ENCODE data around the gene ERBB4.

ERBB4 gene

DNA sequence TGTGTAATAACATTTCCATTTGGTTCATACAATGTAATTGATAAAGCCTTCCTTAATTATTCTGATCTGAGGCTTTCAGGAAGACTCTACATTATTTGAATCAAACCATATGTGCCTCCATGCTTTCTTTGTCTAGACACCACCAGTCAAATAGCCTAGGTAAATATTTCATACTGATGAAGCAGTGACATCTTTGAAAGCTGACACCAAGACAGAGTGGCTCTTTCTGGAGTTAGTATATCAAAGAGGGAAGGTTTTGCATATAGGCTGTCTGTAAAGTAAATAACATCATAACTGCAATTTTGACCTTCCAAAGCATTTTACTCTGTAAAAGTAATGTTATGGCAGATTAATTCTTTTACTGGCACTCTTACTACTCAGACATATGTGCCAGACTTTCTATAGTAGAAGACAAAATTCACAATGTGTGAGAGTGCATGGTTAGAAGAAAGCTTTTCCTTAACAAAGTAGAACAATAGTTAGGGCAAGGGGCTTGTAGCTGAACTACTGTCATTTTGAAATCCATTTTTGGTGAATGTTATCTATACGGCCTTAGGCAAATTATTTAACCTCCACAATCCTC lies 177.3 kb downstream of the ERBB4 start:
- no peaks in the 10 kb centered on the region for H3K9me3 ChIP-seq (ENCODE audit: control insufficient read depth, insufficient read depth, low read length)
- H3K9me2 ChIP-seq (replicated peaks; ENCODE audit: control insufficient read depth, low read length), result no peaks in the 10 kb centered on the region
- H3K4me3 ChIP-seq (ENCODE audit: low read length), result no peak overlapping the region
- H3F3A ChIP-seq (ENCODE audit: control insufficient read depth, insufficient read depth), result no peaks in the 10 kb centered on the region
- TF ChIP-seq EZH2phosphoT487 (IDR thresholded peaks at IDR 0.05; ENCODE audit: borderline replicate concordance, low read length), result no peak
- TF ChIP-seq, protein P1, sequence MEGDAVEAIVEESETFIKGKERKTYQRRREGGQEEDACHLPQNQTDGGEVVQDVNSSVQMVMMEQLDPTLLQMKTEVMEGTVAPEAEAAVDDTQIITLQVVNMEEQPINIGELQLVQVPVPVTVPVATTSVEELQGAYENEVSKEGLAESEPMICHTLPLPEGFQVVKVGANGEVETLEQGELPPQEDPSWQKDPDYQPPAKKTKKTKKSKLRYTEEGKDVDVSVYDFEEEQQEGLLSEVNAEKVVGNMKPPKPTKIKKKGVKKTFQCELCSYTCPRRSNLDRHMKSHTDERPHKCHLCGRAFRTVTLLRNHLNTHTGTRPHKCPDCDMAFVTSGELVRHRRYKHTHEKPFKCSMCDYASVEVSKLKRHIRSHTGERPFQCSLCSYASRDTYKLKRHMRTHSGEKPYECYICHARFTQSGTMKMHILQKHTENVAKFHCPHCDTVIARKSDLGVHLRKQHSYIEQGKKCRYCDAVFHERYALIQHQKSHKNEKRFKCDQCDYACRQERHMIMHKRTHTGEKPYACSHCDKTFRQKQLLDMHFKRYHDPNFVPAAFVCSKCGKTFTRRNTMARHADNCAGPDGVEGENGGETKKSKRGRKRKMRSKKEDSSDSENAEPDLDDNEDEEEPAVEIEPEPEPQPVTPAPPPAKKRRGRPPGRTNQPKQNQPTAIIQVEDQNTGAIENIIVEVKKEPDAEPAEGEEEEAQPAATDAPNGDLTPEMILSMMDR (IDR thresholded peaks at IDR 0.05; ENCODE audit: low read depth, low read length, poor library complexity, severe bottlenecking), result no peak
- no peaks in the 10 kb centered on the region for H4K20me1 ChIP-seq (ENCODE audit: control insufficient read depth, insufficient read depth, low read depth, low read length)
- H3K27me3 ChIP-seq (ENCODE audit: control insufficient read depth, low read length), result no peaks in the 10 kb centered on the region; the same call in 1 of the 2 replicates
- H3K4me1 ChIP-seq (ENCODE audit: control insufficient read depth, low read length), result no peaks in the 10 kb centered on the region
- no peaks in the 10 kb centered on the region for H3K79me2 ChIP-seq (ENCODE audit: control insufficient read depth, low read length)
- no peaks in the 10 kb centered on the region for H3K36me3 ChIP-seq (ENCODE audit: control insufficient read depth, low read length)
- no peak overlapping the region for H3K27ac ChIP-seq (ENCODE audit: low read depth, low read length)
- H3K4me2 ChIP-seq (ENCODE audit: low read length), result no peak overlapping the region

GRCh38 chr2:212360068-212360460 lies 178.5 kb downstream of the ERBB4 start:
- Histone ChIP-seq H3K27ac (ENCODE audit: low read depth, low read length) (no peak overlapping the region), H3K4me3 (ENCODE audit: low read length) (no peak overlapping the region), H3K4me1 (ENCODE audit: control insufficient read depth, low read length) (no peaks in the 10 kb centered on the region), H3F3A (ENCODE audit: control insufficient read depth, insufficient read depth) (no peaks in the 10 kb centered on the region), H3K9me3 (ENCODE audit: control insufficient read depth, insufficient read depth, low read length) (no peaks in the 10 kb centered on the region), H3K27me3 (ENCODE audit: control insufficient read depth, low read length) (no peaks in the 10 kb centered on the region; the same call in 1 of the 2 replicates), H3K36me3 (ENCODE audit: control insufficient read depth, low read length) (no peaks in the 10 kb centered on the region), H3K9me2 (replicated peaks; ENCODE audit: control insufficient read depth, low read length) (no peaks in the 10 kb centered on the region), H4K20me1 (ENCODE audit: control insufficient read depth, insufficient read depth, low read depth, low read length) (no peaks in the 10 kb centered on the region), H3K4me2 (ENCODE audit: low read length) (no peak overlapping the region), H3K79me2 (ENCODE audit: control insufficient read depth, low read length) (no peaks in the 10 kb centered on the region)
- no peak for TF ChIP-seq EZH2phosphoT487 (IDR thresholded peaks at IDR 0.05; ENCODE audit: borderline replicate concordance, low read length)
- TF ChIP-seq, protein P1 (IDR thresholded peaks at IDR 0.05; ENCODE audit: low read depth, low read length, poor library complexity, severe bottlenecking), result no peak

DNA sequence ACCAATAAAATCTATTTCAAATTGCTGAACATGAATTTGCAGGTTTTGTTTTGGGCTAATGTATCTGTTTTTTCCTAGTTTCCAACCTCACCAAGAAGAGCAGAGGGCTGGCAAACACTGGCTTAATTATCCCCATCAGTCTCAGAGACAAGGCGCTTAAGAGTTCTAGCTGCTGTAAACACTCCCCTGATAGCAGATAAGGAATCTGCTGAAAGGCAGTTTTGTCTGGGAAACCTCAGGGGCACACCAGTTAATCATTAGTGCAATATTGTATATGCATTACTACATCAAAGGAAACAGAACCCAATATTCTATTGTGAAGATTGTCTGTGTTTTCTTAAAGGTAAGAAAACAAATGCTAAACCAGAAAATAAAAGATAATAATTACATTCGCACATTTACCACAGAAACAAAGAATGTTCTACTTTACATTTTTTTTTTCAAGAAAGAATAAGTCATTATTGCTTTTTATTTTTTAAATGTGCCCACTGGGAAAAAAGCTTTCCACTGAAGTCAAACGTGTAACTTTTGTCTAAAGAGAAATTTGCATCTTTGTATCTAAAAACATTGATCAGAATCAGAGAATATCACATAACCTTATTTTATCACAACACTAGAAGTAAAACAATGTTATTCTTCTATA lies 179.1 kb downstream of the ERBB4 start:
- H3K36me3 ChIP-seq (ENCODE audit: control insufficient read depth, low read length), result no peaks in the 10 kb centered on the region
- H3K4me1 ChIP-seq (ENCODE audit: control insufficient read depth, low read length), result no peaks in the 10 kb centered on the region
- H3K9me2 ChIP-seq (replicated peaks; ENCODE audit: control insufficient read depth, low read length), result no peaks in the 10 kb centered on the region
- H3K4me3 ChIP-seq (ENCODE audit: low read length), result no peak overlapping the region
- no peaks in the 10 kb centered on the region for H3K9me3 ChIP-seq (ENCODE audit: control insufficient read depth, insufficient read depth, low read length)
- H3F3A ChIP-seq (ENCODE audit: control insufficient read depth, insufficient read depth), result no peaks in the 10 kb centered on the region
- H3K27ac ChIP-seq (ENCODE audit: low read depth, low read length), result no peak overlapping the region
- no peaks in the 10 kb centered on the region; the same call in 1 of the 2 replicates for H3K27me3 ChIP-seq (ENCODE audit: control insufficient read depth, low read length)
- TF ChIP-seq, protein P1 (IDR thresholded peaks at IDR 0.05; ENCODE audit: low read depth, low read length, poor library complexity, severe bottlenecking), result no peak
- TF ChIP-seq EZH2phosphoT487 (IDR thresholded peaks at IDR 0.05; ENCODE audit: borderline replicate concordance, low read length), result no peak
- H3K4me2 ChIP-seq (ENCODE audit: low read length), result no peak overlapping the region
- no peaks in the 10 kb centered on the region for H4K20me1 ChIP-seq (ENCODE audit: control insufficient read depth, insufficient read depth, low read depth, low read length)
- H3K79me2 ChIP-seq (ENCODE audit: control insufficient read depth, low read length), result no peaks in the 10 kb centered on the region

All from DOHH2 (cell line).